GM19395 (cell line): ENCODE results near the gene TOX2.

ENCODE experiments used
- ATAC-seq: cut with Tn5 transposase; IDR thresholded peaks from one replicate; pipeline ENCODE4 v1.9.1; 2021; ENCODE audit warnings: mild to moderate bottlenecking, moderate library complexity; ENCODE audit not compliant: unreplicated experiment

The TOX2 gene

DNA sequence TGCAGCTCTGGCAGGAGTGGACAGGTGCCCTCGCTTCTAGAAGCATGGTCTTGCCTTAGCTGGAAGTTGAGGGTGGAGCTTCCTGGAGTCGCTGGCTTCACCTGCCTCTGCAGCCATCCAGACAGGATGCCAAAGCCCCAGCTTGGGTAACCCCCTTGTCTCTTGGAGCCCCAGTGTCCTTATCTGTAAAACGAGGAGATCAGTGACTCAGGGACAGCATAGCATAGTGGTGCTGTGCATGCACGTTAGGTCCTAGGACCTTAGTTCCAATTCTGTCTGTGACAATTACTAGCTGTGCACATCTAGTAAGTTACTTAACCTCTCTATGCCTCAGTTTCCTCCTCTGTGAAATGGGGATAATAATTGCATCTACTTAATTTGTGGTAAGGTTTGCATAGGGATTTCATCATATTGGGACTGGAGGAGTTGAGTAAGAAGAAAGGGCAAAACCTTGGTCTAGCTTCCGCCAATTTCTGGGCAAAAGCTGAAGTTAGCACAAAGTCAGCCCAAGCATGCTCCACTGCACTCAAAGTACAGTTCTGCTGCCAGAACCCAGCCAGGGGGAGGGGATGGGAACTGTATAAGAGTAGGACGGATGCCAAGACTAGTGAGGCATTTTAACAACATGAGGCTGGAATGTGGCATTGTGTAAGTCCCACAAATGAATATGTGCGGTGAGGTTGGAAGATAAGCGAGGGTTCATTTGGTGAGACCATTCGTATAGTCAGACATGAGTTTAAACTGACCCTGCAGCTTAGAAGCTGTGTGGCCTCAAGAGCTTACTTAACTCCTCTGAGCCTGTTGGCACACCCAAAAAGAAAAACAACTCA is 24.5 kb downstream of the TOX2 start:
- ATAC-seq = no peak

DNA sequence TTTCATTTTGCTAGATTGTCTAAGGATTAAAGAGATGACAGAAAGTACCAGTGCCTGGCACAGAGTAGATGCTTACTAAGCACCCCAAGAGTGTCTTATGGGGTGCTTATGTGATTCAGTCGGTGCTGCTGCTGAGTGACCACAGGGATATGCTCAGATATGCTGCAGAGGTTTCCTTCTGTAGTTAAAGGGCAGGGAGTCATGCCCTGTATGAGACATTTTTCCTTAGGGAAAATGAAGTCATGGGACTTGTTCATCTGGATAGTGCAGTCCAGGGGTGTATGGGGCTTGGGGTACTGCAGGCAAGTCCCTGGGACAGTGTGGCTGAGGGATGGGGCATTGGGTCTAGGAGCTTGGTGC is 25.1 kb downstream of the TOX2 start:
- ATAC-seq = no peak

DNA sequence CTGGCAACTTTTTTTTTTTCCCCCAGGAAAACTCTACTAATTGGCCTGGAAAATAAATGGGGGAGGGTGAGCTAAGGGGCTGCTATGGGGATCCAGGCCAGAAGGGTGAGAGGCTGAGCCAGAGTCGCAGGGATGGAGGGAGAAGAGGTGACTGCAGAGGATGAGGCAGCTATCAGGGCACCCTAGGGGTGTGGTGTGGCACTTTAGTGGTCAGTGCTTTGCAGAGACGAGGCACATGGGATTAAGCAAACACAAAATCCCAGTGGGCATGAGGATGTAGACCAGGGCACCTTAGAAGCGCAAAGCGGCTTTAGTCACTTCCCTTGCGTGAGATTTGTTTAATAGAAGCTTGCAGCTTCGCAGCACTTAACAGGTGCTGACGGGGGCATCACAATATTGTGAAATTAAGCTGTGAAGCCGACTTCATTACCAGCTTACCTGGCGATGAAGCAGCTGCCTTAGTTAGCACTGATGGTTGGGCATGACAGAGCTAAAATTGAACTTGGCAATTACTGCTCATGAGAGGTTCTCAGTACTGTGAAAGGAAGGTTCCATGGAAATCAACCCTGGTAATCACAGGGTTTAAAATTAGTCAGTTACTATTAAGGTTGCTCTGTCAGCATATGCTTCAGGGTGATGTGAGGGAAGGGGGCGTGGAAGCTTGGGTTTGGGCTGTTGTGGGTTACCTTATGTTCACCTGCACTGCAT is 26.0 kb downstream of the TOX2 start:
- no peak for ATAC-seq

GRCh38 chr20:43941476-43942200 is 27.0 kb downstream of the TOX2 start:
- ATAC-seq = peak; percentile 49

- peak; percentile 14 for ATAC-seq
These were observed 27.5 kb downstream of the TOX2 start for GRCh38 chr20:43942201-43942590.

- ATAC-seq = peak; percentile 64
These were observed 28.1 kb downstream of the TOX2 start for GRCh38 chr20:43942667-43943285.

DNA sequence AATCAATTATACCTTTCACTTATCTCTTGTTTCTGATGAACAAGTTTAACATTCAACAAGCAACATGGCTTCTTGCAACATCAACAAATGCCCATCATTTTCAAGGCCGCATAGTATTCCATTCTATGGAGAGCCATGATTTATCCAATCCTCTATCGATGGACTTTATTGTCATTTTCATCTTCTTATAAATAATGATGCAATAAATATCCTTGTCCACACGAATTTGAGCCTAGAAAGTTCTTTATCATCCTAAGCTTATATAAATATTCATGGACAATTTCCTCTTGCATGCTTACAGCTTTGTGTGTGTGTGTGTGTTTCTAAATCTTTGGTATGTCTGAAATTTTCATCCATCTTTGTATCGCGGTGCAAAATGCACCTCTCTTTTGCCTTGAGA is 29.1 kb downstream of the TOX2 start:
- no peak for ATAC-seq

- no peak for ATAC-seq
These were observed 30.1 kb downstream of the TOX2 start for GRCh38 chr20:43944653-43945235.

DNA sequence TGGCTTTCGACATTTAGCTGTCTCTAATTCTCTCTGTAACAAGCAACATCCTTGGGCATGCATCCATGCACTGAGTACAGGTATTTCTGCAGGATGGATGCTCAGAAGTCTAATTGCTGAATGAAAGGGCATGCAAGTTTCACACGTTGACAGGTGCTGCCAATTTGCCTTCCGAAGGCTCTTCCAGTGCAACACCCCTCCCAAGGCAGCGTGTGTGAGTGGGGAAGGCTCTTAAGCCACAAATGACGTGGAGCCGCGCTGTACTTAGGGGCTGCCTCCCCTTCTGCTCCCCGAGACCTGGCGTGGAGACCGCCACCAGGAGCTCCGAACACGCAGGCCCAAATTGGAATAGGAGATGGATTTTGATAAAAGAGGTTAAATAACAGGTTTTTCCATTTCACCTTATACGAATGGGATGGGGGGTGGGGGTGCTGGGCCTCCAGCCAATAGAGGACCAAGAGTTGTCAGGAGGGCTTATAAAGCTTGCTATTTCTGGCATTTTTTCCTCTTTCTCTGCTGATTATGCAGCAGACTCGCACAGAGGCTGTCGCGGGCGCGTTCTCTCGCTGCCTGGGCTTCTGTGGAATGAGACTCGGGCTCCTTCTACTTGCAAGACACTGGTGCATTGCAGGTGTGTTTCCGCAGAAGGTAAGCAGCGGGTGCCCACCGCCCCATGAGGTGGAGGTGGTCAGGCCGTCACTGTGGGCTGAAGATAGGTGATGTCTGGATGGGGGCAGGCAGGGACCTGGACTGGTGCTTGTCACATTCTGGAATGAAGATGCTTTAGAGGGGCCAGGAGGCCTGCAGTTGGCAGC is 30.9 kb downstream of the TOX2 start:
- no peak for ATAC-seq

DNA sequence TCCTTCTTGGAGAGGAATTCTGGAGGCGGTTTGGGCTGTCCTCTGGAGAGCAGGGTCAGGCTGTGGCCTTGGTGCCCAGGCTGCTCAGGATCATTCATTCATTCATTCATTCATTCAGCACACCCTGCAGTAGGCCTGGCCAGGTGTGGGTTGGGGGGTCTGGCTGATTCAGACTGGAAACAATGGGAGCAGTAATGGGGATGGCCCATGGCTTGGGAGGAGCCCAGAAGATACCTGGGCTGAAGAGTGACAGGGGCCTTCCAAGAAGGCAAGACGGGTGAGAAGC is 31.5 kb downstream of the TOX2 start:
- no peak for ATAC-seq

DNA sequence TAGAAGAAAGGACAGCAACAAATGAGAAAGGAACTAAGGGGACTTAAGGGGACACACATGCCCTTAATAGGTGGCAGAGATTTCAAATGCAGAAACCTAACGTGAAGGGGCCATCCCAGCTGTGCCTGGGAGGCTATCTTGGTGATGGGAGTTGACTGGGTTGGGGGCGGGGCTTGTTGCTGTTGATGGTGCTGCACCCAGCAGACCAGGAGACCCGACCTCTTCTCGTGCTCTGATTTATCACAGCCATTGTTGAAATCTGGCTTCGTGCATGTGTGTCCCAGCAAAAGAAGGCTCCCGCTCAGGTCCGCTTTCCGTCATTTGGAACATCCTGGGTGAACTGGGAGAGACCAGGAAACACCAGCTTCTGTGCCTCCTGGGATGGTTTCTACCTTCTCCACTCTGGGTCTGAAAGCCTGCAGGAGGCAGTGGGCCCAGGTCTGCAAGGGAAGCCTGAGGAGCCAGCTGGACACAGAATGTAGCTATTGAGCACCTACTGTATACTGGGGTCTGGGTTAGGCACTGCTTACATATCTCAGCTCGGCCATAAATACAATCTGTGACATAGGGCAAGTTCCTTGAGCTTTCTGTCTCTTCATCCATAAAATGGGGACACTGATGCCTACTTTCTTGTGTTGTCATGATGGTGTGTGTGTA is 32.1 kb downstream of the TOX2 start:
- ATAC-seq = no peak

- no peak for ATAC-seq
These were observed 32.7 kb downstream of the TOX2 start for GRCh38 chr20:43947316-43947710.

GRCh38 chr20:43948455-43948854 is 33.8 kb downstream of the TOX2 start:
- ATAC-seq = no peak

DNA sequence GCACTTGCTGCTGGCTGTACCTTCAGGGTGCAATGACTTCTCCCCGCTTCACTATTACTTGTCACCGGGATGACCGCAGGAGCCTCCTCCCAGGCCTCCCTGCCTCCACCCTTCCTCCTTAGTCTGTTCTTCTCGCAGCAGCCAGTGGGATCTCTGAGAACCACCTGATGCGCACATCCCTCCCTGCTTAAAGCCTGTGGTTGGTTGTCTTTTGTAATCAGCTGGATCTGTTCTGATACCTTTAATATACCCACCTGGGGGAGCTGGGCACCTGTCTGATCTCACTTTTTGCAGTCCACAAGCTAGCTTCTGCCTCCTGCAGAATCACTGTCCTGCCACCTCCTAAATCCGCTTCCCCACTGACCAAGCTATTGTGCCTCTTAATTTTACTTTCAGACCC is 34.6 kb downstream of the TOX2 start:
- no peak for ATAC-seq

DNA sequence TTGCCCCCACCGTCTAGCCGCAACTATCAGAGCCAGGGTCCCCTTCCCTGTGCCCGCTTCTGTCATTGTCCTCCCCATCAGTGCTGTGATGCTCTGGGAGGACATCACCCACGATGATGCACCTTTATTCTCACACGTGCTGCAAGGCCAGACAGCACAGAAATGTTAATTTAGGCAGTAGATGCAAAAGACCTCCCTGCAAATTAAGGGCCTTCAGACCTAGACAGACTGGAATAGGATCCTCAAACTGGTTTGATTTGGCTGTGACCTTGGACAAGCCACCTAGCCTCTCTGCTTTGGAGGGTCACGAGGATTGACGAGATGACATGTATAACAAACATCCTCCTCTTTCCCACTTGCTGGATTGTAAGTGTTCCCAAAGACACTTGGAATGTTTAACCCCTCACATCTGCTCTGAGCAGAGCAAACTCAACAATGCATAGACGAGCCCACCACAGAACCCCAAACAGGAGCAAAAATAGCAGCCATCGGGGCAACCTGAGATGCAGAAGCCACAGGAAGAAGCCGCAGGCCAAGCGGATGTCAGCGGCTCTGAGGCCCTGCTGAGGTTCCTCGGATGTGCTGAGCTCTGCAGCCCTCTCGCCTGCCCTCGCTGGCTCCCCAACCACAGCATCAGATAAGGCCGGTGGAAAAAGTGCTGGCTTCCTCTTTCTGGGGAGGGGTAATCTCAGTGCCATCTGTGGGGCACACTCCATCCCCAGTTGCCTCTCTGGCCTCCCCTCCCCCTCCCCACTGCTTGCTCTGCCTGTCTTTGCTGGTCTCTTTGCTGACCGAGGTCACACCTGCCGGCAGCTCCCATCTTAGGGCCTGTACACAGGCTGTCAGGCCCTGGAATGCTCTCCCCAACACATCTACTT is 35.3 kb downstream of the TOX2 start:
- peak; percentile 64 for ATAC-seq

DNA sequence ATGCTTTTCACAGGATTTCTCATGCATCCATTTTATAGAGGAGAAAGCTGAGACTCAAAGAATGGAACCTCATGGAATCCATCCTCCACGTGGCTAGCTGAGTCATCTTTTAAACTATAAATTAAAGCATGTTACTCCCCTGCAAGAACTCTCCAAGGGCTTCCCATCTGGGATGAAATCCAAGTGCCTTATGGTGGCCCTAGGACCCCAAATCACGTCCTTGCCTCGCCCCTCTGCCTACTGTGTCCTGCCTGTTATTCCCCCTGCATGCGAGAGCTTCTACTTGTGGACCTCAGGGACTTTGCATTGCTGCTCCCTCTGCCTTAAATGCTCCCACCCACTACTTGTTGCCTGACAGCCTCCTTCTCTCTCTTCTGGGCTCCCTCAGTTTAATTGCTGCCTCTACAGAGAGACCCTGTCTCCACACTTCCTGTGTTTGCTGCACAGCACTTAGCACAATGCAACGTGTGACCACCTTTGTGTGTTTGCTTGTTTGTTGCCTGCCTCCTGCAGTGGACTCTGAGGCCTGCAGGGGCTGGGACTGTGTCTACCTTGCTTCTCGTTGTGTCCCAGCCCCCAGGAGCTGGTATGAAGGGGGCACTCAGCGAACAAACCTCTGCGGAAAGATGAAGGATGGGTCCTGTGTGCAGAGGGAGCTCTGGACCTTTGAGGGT is 39.4 kb downstream of the TOX2 start:
- ATAC-seq = no peak

DNA sequence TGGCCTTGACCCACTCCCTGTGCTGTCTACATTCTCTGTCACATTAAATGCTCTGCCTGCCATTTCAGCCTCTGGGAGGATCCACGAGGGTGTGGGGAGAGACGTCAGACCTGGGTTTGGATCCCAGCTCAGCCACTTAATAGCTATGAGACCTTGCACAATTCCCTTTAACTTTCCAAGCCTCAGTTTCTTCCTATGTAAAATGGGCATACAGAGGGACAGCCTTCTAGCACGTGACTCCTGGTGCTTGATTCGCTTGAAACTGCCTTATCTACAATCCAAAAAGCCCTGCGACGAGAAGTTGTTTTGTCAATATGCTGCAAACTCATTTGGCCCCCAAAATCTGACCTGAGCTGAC is 40.0 kb downstream of the TOX2 start:
- ATAC-seq = no peak

DNA sequence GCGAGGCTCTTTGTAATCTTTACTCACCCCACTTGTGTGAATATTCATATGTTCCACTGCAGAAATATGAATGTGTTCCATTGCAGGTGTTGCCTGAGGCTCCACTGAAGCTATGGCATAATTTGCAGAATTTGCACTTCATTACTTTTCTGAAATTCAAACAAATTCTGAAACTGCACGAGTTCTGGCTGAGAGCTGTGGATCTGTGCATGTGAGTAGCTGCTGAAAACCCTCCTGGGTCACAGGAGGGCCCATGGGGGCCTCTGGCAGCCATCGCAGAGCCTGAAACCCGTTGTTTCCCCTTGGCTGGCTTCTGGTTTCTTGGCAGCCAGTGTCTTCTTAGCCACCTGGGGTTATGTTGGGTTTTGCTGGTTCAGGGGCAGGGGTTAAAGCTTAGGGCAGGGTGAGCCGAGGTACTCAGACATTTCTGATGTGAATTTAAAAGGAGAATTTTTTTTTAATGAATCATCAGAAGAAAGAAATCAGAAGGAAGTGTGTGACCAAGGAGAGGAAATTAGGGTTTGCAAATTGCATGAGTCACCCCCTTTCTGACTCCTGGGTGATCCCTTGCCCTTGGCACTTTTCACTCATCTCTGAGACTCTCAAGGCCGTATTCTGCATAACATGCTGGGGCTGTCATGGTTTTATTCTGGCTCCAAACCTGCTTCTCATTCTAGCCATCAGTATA is 40.6 kb downstream of the TOX2 start:
- ATAC-seq = peak; percentile 68
